ENCODE data around the gene PDE4A. TPM values are rescaled to one million over a fixed set of nuclear protein-coding genes. Genes with fewer than 3 reads are reported as not detected.

PDE4A gene
- total and polyA plus RNA-seq, 2 of the 8 experiments (the other 6 are each of a cell fraction or from before 2014, with no cell fraction given), result 2.0 to 4.4 TPM

GRCh38 chr19:10395917-10396316 lies 24.4 kb upstream of the PDE4A start:
- ChIA-PET POLR2A (ENCODE audit: partially characterized antibody) (interaction anchor here (0.6 to 0.8 kb wide), 2 partner anchors 10 to 135 kb away, joined by 3 read pairs; no protein-coding TSS in a partner anchor), CTCF (ENCODE audit: partially characterized antibody) (interaction anchor here (0.7 to 1.4 kb wide), 4 partner anchors 12 to 123 kb away, joined by 3 to 4 read pairs (median 3); no protein-coding TSS in a partner anchor)
- H3K4me1 ChIP-seq (replicated peaks in 1 of 4; ENCODE audit: control insufficient read depth in 3 of 4, insufficient read depth in 4 of 4, low read length in 3 of 4), result no peaks in the 10 kb centered on the region
- no peak for DNase-seq (ENCODE audit: low read depth in 1 of 2, low spot score in 2 of 2)
- H3K4me3 ChIP-seq (ENCODE audit: extremely low read depth in 1 of 4, insufficient read depth in 2 of 4, low read depth in 3 of 4, low read length in 4 of 4), result no peak overlapping the region
- peaks cover 3 to 35% of the 10 kb centered on the region in 2 experiments; a peak in 3 of 4 replicates for H3K79me2 ChIP-seq (ENCODE audit: control insufficient read depth in 1 of 2, insufficient read depth in 2 of 2, low read length in 2 of 2)
- no peak overlapping the region for H2BK20ac ChIP-seq (ENCODE audit: low read length)
- H3K23me2 ChIP-seq (ENCODE audit: low read depth, low read length), result no peaks in the 10 kb centered on the region
- H3K79me1 ChIP-seq (ENCODE audit: low read depth, low read length), result peaks cover 5% of the 10 kb centered on the region
- no peak overlapping the region for H4K5ac ChIP-seq (ENCODE audit: insufficient read length, low read depth, low read length)
- FAIRE-seq, result no peak
- H3K4me2 ChIP-seq (ENCODE audit: insufficient read depth in 1 of 2, low read depth in 2 of 2, low read length in 2 of 2), result no peak overlapping the region
- no peak overlapping the region for H2BK120ac ChIP-seq (replicated peaks; ENCODE audit: low read depth, low read length)
- no peak overlapping the region for H3K27ac ChIP-seq (ENCODE audit: low read depth, low read length)
- H3K14ac ChIP-seq (ENCODE audit: insufficient read length), result no peak overlapping the region
- no peak overlapping the region for H3K23ac ChIP-seq (ENCODE audit: insufficient read length)
- H2BK5ac ChIP-seq (ENCODE audit: low read depth, low read length), result no peak overlapping the region
- peaks cover 0 to 44% (median 21%) of the 10 kb centered on the region in 4 experiments; a peak in 7 of 8 replicates for H3K36me3 ChIP-seq (ENCODE audit: control insufficient read depth in 2 of 4, insufficient read depth in 4 of 4, low read length in 3 of 4)
- no peak overlapping the region for H2AFZ ChIP-seq (ENCODE audit: low read length)
- WGBS, 2 experiments (ENCODE audit: extremely low coverage in 1 of 2, insufficient coverage in 1 of 2, insufficient read length in 1 of 2, insufficient replicate concordance in 2 of 2, low coverage in 1 of 2, low lambda C conversion rate in 2 of 2, missing lambda C conversion rate in 1 of 2), result 98% methylated on average over 10 of the region's 24 CpGs; no CpG with 5 or more reads in 1 of the 2 experiments
- no peak overlapping the region for H4K8ac ChIP-seq (ENCODE audit: extremely low read depth, insufficient read depth, low read length)
- H2AK5ac ChIP-seq (ENCODE audit: low read depth, low read length), result no peak overlapping the region
- no peak overlapping the region for H3K4ac ChIP-seq (replicated peaks; ENCODE audit: insufficient read length, low read depth, low read length)
- H3K9ac ChIP-seq (replicated peaks in 1 of 4; ENCODE audit: extremely low read depth in 1 of 4, low read depth in 3 of 4, low read length in 3 of 4), result no peak overlapping the region
- H3K56ac ChIP-seq (replicated peaks; ENCODE audit: insufficient read length, low read depth, low read length), result no peak overlapping the region
- no peaks in the 10 kb centered on the region for H3K9me3 ChIP-seq (ENCODE audit: insufficient read depth in 2 of 2, low read depth in 1 of 2, low read length in 1 of 2)
- no peaks in the 10 kb centered on the region for H3K27me3 ChIP-seq (replicated peaks in 1 of 4; ENCODE audit: control insufficient read depth in 3 of 4, extremely low read depth in 1 of 4, insufficient read depth in 3 of 4, low read length in 3 of 4)
- H2BK15ac ChIP-seq (ENCODE audit: low read length), result no peak overlapping the region
- H4K20me1 ChIP-seq (replicated peaks in 1 of 2; ENCODE audit: control insufficient read depth in 1 of 2, insufficient read depth in 2 of 2, low read length in 2 of 2), result peaks cover 11 to 29% of the 10 kb centered on the region in 2 experiments
- H4K91ac ChIP-seq (replicated peaks; ENCODE audit: insufficient read length, low read length), result no peak overlapping the region
- no peak overlapping the region for H2BK12ac ChIP-seq (ENCODE audit: low read depth, low read length)
- H3K18ac ChIP-seq (ENCODE audit: extremely low read depth, low read length), result no peak overlapping the region
- TF ChIP-seq CBX8 (IDR thresholded peaks at IDR 0.05; ENCODE audit: borderline replicate concordance, low read depth, low read length), result no peak
- no peak for TF ChIP-seq POU5F1 (IDR thresholded peaks at IDR 0.05; ENCODE audit: low read depth, low read length)
- no peak for TF ChIP-seq NANOG (IDR thresholded peaks at IDR 0.05; ENCODE audit: insufficient read depth, low read depth, low read length, poor library complexity, severe bottlenecking)
- TF ChIP-seq USF2 (IDR thresholded peaks at IDR 0.05; ENCODE audit: low read length), result no peak
- TF ChIP-seq CHD2 (IDR thresholded peaks at IDR 0.05; ENCODE audit: low read length), result no peak
- TF ChIP-seq SP2 (IDR thresholded peaks at IDR 0.05; ENCODE audit: low read length), result no peak
- TF ChIP-seq CTBP2 (IDR thresholded peaks at IDR 0.05; ENCODE audit: borderline replicate concordance, insufficient read depth, insufficient read length, low read length), result no peak
- TF ChIP-seq TEAD4 (IDR thresholded peaks at IDR 0.05; ENCODE audit: low read depth, low read length), result no peak
- TF ChIP-seq KDM4A (IDR thresholded peaks at IDR 0.05; ENCODE audit: low read depth, low read length, severe bottlenecking), result no peak
- TF ChIP-seq FOSL1 (IDR thresholded peaks at IDR 0.05; ENCODE audit: insufficient read depth, low read depth, low read length), result no peak
- TF ChIP-seq KDM1A (IDR thresholded peaks at IDR 0.05; ENCODE audit: borderline replicate concordance, low read length), result no peak
- TF ChIP-seq JUND (IDR thresholded peaks at IDR 0.05; ENCODE audit: low read length), result no peak
- TF ChIP-seq RBBP5 (IDR thresholded peaks at IDR 0.05; ENCODE audit: borderline replicate concordance, low read depth, low read length), result no peak

All from H1 (cell line).